Medulla oblongata (tissue), 1 donor: ENCODE measurements around the gene SZRD1.

Source experiments
- DNase-seq: peaks from one replicate; pipeline ENCODE4 v3.0.0-alpha.2; 2015; ENCODE audit errors: extremely low spot score

Gene SZRD1

DNA sequence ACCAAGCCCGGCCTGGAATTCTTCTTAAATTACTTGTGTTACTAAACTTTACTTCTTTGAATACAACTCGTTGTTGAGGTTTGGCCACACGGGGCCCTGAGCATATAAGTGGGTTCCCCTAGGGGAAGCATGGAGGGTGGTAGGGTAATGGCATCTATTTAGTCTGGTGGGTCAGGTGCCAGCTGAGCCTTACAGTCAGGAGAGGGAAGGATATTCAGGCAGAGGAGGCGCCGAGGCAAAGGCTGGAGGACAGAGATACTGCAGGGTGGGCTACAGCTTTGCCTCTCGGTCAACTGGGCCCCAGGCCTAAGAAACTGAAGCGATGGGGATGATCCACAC is 73.1 kb downstream of the SZRD1 start:
- DNase-seq: peak; percentile 12

DNA sequence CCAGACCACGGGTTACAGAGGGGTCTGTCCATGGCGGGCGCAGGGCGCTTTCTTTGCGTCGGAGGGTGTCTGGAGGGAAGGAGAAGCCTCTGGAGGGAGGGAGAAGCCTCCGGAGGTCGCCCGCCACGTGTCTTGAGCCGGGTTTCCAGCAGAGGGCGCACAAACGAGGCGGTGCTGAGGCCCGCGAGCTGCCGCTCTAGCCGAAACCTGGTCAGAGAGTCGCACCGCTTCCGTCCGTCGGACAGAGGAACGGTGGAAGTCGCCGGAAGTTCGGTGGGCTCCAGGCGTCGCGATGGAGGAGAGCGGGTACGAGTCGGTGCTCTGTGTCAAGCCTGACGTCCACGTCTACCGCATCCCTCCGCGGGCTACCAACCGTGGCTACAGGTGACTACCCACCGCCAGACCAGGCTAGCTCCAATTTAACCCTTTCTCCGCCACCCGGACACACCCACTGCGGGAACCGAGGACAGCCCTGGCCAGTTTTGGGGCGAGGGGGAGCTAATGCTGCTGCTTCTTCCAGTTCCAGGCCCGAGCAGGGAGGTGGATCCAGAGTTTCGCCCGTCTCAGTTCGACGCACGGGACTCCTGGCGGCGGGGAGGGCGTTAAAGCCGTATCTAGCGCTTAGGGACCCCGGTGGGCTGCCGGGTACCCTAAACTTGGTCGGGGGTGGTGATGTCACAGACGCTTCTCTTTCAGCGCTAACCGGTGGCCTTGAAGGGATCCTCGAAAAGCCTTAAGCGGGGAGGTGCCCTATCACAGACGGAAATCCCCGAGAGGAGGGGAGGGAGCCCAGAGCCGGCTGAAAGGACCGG is 73.6 kb downstream of the SZRD1 start, which contains the start of gene NECAP2:
NECAP2 (plus strand) TSS at position 255 of the 812 bp plus-strand sequence; CDS start at position 293, 38 bp downstream.
- peak; percentile 91 for DNase-seq

GRCh38 chr1:16441282-16441665 is 74.2 kb downstream of the SZRD1 start:
- DNase-seq: no peak

- DNase-seq: peak; percentile 35
These were observed 75.2 kb downstream of the SZRD1 start for GRCh38 chr1:16442265-16442664.

- no peak for DNase-seq
These were observed 75.9 kb downstream of the SZRD1 start for GRCh38 chr1:16442941-16443340.

DNA sequence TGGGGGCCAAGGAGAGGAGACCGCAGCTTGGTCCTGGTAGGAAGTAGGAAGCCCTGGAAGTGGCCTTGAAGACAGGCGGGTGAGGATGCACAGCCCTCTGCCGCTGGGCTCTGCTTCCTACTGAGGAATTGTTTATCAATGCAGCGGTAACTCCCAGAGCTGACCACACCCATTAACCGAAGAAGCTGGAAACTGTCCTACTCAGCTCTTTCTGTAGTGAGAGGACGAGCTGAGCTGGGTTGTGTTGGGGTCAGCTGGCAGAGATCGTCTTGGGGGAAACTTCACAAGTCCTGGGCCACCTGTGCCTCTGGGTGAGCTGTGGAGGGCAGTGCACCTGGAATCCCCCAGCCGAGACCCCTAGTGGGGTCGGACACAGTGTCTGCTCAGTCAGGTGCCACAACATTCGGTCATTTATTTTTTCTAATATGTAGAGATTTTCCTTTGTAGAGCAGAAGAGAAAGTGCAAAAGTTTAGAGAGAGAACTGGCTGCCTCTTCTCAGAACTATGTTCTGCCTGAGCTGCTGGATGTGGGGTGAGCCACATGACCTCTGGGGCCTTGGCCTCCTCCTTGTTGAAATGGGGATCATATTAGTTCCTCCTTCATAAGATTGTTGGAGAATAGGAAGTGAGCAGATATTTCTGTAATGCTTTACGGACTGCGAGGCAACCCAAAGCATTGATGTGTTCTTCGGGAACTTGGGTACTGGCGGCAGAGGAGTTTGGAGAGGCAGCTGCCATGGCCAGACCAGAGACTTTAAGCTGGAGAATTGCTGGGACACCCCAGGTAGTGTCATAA is 77.1 kb downstream of the SZRD1 start:
- no peak for DNase-seq

GRCh38 chr1:16445052-16445451 is 78.0 kb downstream of the SZRD1 start:
- no peak for DNase-seq

DNA sequence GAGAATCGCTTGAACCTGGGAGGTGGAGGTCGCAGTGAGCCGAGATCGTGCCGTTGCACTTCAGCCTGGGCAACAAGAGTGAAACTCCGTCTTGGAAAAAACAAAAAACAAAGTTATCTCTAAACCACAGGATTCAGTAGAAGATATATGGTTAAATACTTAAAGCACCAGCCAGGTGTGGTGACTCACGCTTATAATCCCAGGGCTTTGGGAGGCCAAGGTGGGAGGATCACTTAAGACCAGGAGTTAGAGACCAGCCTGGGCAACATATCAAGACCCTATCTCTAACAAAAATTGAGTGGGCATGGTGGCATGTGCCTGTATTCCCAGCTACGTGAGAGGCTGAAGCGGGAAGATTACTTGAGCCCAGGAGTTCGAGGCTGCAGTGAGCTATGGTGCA is 79.1 kb downstream of the SZRD1 start:
- no peak for DNase-seq

- DNase-seq: no peak
These were observed 80.6 kb downstream of the SZRD1 start for GRCh38 chr1:16447641-16448040.
